HepG2 (cell line): Measurements from ENCODE around the gene ESRRB.

Experiments used
- ATF7 ChIP-seq, 2 experiments: fragments of 450-650 bp in 1 of 2; sonication (generic) in 1 of 2; formaldehyde crosslinking in 1 of 2; IDR thresholded peaks; 2 replicates each; pipeline versions ENCODE4 v1.4.0 to v1.6.1; 2016 to 2020; ENCODE audit warnings: antibody characterized with exemption in 1 of 2, mild to moderate bottlenecking in 1 of 2, missing genetic modification reagents in 1 of 2
- ERF ChIP-seq: IDR thresholded peaks from 2 replicates; pipeline ENCODE4 v1.6.1; 2018; ENCODE audit warnings: missing biosample characterization, missing genetic modification reagents
- EZH2 ChIP-seq: conservative IDR thresholded peaks from 2 replicates; pipeline ENCODE4 v1.6.1; 2012; ENCODE audit warnings: mild to moderate bottlenecking, low read depth, low read length, moderate library complexity
- NFE2 ChIP-seq: sonication (generic); formaldehyde crosslinking; IDR thresholded peaks from 2 replicates; pipeline ENCODE4 v1.4.0; 2020; ENCODE audit warnings: missing genetic modification reagents
- NFYB ChIP-seq: sonication (generic); formaldehyde crosslinking; IDR thresholded peaks from 2 replicates; pipeline ENCODE4 v1.4.0; 2020; ENCODE audit warnings: missing genetic modification reagents
- POLR2G ChIP-seq: fragments of 200-400 bp; formaldehyde crosslinking; IDR thresholded peaks from 2 replicates; pipeline ENCODE4 v1.6.1; 2018; ENCODE audit warnings: mild to moderate bottlenecking, low read depth, low read length, moderate library complexity
- SRSF9 ChIP-seq: fragments of 200-400 bp; formaldehyde crosslinking; IDR thresholded peaks from 2 replicates; pipeline ENCODE4 v1.6.1; 2018; ENCODE audit warnings: borderline replicate concordance, mild to moderate bottlenecking, low read depth, low read length; ENCODE audit not compliant: insufficient read depth, poor library complexity, severe bottlenecking
- ZNF33A ChIP-seq: sonication (generic); formaldehyde crosslinking; IDR thresholded peaks from 2 replicates; pipeline ENCODE4 v1.5.1; 2020; ENCODE audit warnings: missing genetic modification reagents, mild to moderate bottlenecking, moderate library complexity, borderline replicate concordance
- ZNF510 ChIP-seq: sonication (generic); formaldehyde crosslinking; IDR thresholded peaks from 2 replicates; pipeline ENCODE4 v1.4.0; 2020; ENCODE audit warnings: low read depth, mild to moderate bottlenecking, missing genetic modification reagents
- TF ChIP-seq, protein P1 (sequence below): sonication (generic); formaldehyde crosslinking; conservative IDR thresholded peaks from 2 replicates; pipeline ENCODE4 v1.4.0; 2020; ENCODE audit warnings: missing genetic modification reagents
- TF ChIP-seq, protein P2 (sequence below): sonication (generic); formaldehyde crosslinking; IDR thresholded peaks from 2 replicates; pipeline ENCODE4 v1.5.0; 2020; ENCODE audit warnings: mild to moderate bottlenecking, missing genetic modification reagents, moderate library complexity
- TF ChIP-seq, protein P3 (sequence below): sonication (generic); formaldehyde crosslinking; IDR thresholded peaks from 2 replicates; pipeline ENCODE4 v1.4.0; 2020; ENCODE audit warnings: low read depth, mild to moderate bottlenecking, missing genetic modification reagents
- TF ChIP-seq, protein P4 (sequence below): sonication (generic); formaldehyde crosslinking; IDR thresholded peaks from 2 replicates; pipeline ENCODE4 v1.5.0; 2020; ENCODE audit warnings: missing genetic modification reagents
- TF ChIP-seq, protein P5 (sequence below): sonication (generic); formaldehyde crosslinking; IDR thresholded peaks from 2 replicates; pipeline ENCODE4 v1.5.0; 2020; ENCODE audit warnings: missing genetic modification reagents

DNA sequence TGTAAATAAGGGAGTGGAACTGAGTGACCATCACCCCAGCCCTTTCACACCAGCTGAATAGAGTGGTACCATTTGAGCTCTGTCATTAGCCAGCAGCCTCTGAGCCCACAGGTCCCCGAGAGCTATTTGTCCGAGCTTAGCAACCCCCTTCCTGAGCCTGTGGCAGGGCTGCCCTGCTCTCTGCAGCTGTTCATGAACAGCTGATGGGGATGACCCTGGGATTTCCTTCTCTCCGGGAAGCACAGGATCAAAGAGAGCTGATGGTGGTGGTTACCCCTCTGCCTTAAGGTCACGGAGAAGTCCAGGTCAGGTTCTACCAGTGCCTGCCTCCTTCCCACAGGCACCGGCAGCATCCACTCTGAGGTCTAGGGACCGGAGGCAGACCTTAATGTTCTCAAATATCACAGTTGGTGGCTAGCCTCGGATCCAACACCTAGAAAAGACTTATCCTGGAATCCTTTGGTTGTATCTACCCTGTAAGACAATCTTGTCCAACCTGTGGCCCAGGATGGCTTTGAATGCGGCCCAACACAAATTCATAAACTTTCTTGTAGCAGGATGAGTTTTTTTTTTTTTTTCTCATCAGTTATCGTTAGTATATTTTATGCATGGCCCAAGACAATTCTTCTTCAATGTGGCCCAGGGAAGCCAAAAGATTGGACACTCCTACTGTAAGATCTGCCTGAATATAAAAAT lies 81.1 kb downstream of the ESRRB start:
- TF ChIP-seq, protein P1, sequence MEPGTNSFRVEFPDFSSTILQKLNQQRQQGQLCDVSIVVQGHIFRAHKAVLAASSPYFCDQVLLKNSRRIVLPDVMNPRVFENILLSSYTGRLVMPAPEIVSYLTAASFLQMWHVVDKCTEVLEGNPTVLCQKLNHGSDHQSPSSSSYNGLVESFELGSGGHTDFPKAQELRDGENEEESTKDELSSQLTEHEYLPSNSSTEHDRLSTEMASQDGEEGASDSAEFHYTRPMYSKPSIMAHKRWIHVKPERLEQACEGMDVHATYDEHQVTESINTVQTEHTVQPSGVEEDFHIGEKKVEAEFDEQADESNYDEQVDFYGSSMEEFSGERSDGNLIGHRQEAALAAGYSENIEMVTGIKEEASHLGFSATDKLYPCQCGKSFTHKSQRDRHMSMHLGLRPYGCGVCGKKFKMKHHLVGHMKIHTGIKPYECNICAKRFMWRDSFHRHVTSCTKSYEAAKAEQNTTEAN (CRISPR knock-in tag): no peak
- TF ChIP-seq, protein P2, sequence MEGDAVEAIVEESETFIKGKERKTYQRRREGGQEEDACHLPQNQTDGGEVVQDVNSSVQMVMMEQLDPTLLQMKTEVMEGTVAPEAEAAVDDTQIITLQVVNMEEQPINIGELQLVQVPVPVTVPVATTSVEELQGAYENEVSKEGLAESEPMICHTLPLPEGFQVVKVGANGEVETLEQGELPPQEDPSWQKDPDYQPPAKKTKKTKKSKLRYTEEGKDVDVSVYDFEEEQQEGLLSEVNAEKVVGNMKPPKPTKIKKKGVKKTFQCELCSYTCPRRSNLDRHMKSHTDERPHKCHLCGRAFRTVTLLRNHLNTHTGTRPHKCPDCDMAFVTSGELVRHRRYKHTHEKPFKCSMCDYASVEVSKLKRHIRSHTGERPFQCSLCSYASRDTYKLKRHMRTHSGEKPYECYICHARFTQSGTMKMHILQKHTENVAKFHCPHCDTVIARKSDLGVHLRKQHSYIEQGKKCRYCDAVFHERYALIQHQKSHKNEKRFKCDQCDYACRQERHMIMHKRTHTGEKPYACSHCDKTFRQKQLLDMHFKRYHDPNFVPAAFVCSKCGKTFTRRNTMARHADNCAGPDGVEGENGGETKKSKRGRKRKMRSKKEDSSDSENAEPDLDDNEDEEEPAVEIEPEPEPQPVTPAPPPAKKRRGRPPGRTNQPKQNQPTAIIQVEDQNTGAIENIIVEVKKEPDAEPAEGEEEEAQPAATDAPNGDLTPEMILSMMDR (CRISPR knock-in tag): no peak
- TF ChIP-seq ZNF33A (CRISPR knock-in tag) (no peak), NFYB (no peak), ATF7 (IDR thresholded peaks at IDR 0.05) (no peak), ATF7 (CRISPR knock-in tag; IDR thresholded peaks at IDR 0.05) (no peak), ERF (CRISPR knock-in tag) (no peak), ZNF510 (CRISPR knock-in tag) (no peak), EZH2 (no peak), POLR2G (no peak), NFE2 (no peak), SRSF9 (no peak)
- TF ChIP-seq, protein P3, sequence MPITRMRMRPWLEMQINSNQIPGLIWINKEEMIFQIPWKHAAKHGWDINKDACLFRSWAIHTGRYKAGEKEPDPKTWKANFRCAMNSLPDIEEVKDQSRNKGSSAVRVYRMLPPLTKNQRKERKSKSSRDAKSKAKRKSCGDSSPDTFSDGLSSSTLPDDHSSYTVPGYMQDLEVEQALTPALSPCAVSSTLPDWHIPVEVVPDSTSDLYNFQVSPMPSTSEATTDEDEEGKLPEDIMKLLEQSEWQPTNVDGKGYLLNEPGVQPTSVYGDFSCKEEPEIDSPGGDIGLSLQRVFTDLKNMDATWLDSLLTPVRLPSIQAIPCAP (CRISPR knock-in tag): no peak
- TF ChIP-seq, protein P4, sequence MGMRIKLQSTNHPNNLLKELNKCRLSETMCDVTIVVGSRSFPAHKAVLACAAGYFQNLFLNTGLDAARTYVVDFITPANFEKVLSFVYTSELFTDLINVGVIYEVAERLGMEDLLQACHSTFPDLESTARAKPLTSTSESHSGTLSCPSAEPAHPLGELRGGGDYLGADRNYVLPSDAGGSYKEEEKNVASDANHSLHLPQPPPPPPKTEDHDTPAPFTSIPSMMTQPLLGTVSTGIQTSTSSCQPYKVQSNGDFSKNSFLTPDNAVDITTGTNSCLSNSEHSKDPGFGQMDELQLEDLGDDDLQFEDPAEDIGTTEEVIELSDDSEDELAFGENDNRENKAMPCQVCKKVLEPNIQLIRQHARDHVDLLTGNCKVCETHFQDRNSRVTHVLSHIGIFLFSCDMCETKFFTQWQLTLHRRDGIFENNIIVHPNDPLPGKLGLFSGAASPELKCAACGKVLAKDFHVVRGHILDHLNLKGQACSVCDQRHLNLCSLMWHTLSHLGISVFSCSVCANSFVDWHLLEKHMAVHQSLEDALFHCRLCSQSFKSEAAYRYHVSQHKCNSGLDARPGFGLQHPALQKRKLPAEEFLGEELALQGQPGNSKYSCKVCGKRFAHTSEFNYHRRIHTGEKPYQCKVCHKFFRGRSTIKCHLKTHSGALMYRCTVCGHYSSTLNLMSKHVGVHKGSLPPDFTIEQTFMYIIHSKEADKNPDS (CRISPR knock-in tag): no peak
- TF ChIP-seq, protein P5, sequence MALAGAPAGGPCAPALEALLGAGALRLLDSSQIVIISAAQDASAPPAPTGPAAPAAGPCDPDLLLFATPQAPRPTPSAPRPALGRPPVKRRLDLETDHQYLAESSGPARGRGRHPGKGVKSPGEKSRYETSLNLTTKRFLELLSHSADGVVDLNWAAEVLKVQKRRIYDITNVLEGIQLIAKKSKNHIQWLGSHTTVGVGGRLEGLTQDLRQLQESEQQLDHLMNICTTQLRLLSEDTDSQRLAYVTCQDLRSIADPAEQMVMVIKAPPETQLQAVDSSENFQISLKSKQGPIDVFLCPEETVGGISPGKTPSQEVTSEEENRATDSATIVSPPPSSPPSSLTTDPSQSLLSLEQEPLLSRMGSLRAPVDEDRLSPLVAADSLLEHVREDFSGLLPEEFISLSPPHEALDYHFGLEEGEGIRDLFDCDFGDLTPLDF (CRISPR knock-in tag): no peak
